Stimulated activated CD4-positive, alpha-beta T cell treated with anti-CD3 and anti-CD28 coated beads, Interleukin-1b, Interleukin-23, amount 100 ng/mL, for 24 hours (primary cell): ENCODE measurements around the gene DGKD.
"Not testable (repeated sequence)": the region's sequence is repeated elsewhere in the genome, so short reads cannot be mapped to it uniquely, and the experiment has no call there.

Experiments
- DNase-seq, 4 experiments: peaks; one replicate each; pipeline ENCODE4 v3.0.0-alpha.2; 2020; ENCODE audit warnings: low read depth in 4 of 4, low spot score in 1 of 4

DGKD gene

GRCh38 chr2:233358947-233359346 lies 4.7 kb downstream of the DGKD start:
- DNase-seq, result no peak

- DNase-seq, result no peak
Observed at GRCh38 chr2:233359823-233360222, 5.5 kb downstream of the DGKD start.

- DNase-seq, result no peak
Observed at GRCh38 chr2:233360771-233361176, 6.5 kb downstream of the DGKD start.

GRCh38 chr2:233361297-233361696 lies 7.0 kb downstream of the DGKD start:
- no peak for DNase-seq

GRCh38 chr2:233362742-233363141 lies 8.4 kb downstream of the DGKD start:
- DNase-seq, result no peak

- no peak for DNase-seq
Observed at GRCh38 chr2:233363744-233364235, 9.5 kb downstream of the DGKD start.

- DNase-seq, result no peak
Observed at GRCh38 chr2:233365861-233366520, 11.7 kb downstream of the DGKD start.

- DNase-seq, result no peak
Observed at GRCh38 chr2:233367586-233367985, 13.3 kb downstream of the DGKD start.

GRCh38 chr2:233368756-233369155 lies 14.5 kb downstream of the DGKD start:
- DNase-seq, result no peak

GRCh38 chr2:233369462-233369861 lies 15.2 kb downstream of the DGKD start:
- DNase-seq, result no peak

GRCh38 chr2:233369897-233370685 lies 15.8 kb downstream of the DGKD start:
- DNase-seq, result no peak

- DNase-seq, result no peak
Observed at GRCh38 chr2:233371641-233372040, 17.3 kb downstream of the DGKD start.

GRCh38 chr2:233372855-233373254 lies 18.6 kb downstream of the DGKD start:
- no peak for DNase-seq

GRCh38 chr2:233373316-233373715 lies 19.0 kb downstream of the DGKD start:
- DNase-seq, result no peak

- not testable (repeated sequence) for DNase-seq
Observed at GRCh38 chr2:233374776-233375175, 20.5 kb downstream of the DGKD start.

GRCh38 chr2:233375490-233376314 lies 21.4 kb downstream of the DGKD start:
- DNase-seq, result no peak

- DNase-seq, result no peak
Observed at GRCh38 chr2:233379034-233379433, 24.7 kb downstream of the DGKD start.

GRCh38 chr2:233379441-233379840 lies 25.1 kb downstream of the DGKD start:
- DNase-seq, result no peak

- no peak for DNase-seq
Observed at GRCh38 chr2:233380132-233380895, 26.0 kb downstream of the DGKD start.

- DNase-seq, result no peak
Observed at GRCh38 chr2:233380995-233381637, 26.8 kb downstream of the DGKD start.
